Right lobe of liver (tissue), 4 donors: ENCODE results near the gene RAD9A.

Source experiments
- POLR2A ChIP-seq: fragments of 450-650 bp; IDR thresholded peaks from one replicate; pipeline ENCODE4 v1.6.1; 2017; ENCODE audit warnings: antibody characterized with exemption, mild to moderate bottlenecking
- TF ChIP-seq, protein P1 (sequence below), 4 donors: fragments of 200-600 bp in 3 of 4; fragments of 450-650 bp in 1 of 4; IDR thresholded peaks; one replicate each; pipeline versions ENCODE4 v1.5.1 to v1.8.0; 2016 to 2022; ENCODE audit warnings: antibody characterized with exemption in 4 of 4, mild to moderate bottlenecking in 2 of 4
- donor health status: DM: no; HTN: no; CAD: no.
- donor health status: DM: no; HTN: no; CAD: no.
- donor health status: DM: no; HTN: yes; CAD: no.

DNA sequence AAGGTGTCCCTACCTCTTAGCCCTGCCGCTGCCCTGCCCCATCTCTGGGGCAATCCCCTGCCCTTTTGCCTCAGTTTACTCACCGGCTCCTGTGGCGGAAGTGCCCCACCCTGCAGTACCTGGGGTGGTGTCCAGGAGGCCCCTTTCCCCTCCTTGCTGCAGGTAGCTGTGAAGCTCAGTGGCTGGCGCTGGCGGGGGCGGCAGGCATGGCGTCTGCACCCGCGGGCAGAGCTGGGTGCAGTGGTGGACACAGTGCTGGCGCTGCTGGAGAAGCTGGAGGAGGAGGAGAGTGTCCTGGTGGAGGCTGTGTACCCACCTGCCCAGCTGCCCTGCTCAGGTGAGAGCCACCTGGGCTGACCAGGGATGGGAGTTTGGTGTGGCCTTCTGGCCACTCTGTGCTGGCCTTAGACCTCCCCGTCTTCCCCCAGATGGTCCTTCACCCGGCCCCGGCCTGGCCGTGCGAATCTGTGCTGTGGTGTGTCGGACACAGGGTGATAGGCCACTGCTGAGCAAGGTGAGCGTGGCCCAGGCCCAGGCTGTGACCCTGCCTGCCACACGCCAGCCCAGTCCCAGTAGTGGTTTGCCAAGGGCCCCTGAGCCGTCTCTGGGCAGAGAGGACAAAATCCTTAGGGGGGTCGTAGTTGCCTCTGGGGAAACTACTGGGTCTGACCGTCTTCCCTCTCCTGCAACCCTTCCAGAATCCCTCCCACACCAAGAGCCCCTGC lies 27.7 kb downstream of the RAD9A start:
- no peak for TF ChIP-seq POLR2A
- TF ChIP-seq, protein P1, sequence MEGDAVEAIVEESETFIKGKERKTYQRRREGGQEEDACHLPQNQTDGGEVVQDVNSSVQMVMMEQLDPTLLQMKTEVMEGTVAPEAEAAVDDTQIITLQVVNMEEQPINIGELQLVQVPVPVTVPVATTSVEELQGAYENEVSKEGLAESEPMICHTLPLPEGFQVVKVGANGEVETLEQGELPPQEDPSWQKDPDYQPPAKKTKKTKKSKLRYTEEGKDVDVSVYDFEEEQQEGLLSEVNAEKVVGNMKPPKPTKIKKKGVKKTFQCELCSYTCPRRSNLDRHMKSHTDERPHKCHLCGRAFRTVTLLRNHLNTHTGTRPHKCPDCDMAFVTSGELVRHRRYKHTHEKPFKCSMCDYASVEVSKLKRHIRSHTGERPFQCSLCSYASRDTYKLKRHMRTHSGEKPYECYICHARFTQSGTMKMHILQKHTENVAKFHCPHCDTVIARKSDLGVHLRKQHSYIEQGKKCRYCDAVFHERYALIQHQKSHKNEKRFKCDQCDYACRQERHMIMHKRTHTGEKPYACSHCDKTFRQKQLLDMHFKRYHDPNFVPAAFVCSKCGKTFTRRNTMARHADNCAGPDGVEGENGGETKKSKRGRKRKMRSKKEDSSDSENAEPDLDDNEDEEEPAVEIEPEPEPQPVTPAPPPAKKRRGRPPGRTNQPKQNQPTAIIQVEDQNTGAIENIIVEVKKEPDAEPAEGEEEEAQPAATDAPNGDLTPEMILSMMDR (IDR thresholded peaks at IDR 0.05): no peak
